Putamen (tissue), 1 donor: Measurements from ENCODE around the gene ATP8B2.
"Not testable (repeated sequence)": the region's sequence is repeated elsewhere in the genome, so short reads cannot be mapped to it uniquely, and the experiment has no call there.

Experiments used
- DNase-seq: peaks from one replicate; pipeline ENCODE4 v3.0.0-alpha.2; 2016; ENCODE audit warnings: low spot score

Gene ATP8B2, protein sequence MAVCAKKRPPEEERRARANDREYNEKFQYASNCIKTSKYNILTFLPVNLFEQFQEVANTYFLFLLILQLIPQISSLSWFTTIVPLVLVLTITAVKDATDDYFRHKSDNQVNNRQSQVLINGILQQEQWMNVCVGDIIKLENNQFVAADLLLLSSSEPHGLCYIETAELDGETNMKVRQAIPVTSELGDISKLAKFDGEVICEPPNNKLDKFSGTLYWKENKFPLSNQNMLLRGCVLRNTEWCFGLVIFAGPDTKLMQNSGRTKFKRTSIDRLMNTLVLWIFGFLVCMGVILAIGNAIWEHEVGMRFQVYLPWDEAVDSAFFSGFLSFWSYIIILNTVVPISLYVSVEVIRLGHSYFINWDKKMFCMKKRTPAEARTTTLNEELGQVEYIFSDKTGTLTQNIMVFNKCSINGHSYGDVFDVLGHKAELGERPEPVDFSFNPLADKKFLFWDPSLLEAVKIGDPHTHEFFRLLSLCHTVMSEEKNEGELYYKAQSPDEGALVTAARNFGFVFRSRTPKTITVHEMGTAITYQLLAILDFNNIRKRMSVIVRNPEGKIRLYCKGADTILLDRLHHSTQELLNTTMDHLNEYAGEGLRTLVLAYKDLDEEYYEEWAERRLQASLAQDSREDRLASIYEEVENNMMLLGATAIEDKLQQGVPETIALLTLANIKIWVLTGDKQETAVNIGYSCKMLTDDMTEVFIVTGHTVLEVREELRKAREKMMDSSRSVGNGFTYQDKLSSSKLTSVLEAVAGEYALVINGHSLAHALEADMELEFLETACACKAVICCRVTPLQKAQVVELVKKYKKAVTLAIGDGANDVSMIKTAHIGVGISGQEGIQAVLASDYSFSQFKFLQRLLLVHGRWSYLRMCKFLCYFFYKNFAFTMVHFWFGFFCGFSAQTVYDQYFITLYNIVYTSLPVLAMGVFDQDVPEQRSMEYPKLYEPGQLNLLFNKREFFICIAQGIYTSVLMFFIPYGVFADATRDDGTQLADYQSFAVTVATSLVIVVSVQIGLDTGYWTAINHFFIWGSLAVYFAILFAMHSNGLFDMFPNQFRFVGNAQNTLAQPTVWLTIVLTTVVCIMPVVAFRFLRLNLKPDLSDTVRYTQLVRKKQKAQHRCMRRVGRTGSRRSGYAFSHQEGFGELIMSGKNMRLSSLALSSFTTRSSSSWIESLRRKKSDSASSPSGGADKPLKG

DNA sequence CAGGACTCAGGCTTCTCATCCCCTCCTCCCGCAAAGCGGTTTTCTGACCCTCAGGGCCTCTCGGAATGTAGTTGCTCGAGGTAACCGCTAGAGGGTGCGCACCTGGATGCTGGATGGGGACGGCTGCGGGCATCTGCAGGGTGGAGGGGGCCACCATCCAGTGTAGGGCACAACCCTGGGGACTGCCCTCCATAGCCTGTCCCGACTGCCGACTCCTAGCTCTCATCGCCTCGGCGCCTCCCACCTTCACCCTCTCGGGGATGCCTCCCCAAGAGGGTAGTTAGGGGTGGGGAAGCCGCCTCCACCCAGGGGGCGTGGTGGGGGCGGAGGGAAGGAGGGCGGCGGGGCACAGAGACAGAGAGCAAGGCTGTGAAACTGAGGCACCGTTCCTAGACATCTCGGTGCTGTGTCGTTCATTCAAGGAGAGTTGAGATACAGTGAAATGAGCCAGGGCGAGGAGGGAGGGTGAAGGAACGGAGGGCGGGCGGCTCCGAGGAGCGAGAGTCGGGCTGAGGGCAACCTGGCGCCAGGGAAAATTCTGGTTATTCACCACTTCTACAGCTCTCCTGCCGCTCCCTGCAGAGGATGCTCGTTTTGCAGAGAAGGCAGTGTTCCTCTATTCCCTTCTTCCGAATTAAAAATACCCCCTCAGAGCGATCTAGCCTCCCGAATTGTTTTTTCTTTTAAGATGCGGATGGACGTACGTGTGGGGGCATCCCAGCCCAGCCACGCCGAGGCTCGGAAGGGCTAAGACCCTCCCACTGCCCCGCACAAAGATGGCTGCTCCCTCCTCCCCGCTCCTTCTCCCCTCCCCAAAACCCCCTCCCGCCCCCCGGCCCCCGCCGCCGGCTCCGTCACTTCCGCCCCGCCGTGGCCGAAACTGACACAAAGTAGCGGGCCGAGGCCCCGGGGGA, at the start of gene ATP8B2:
ATP8B2 (plus strand) TSS at position 857 of the 914 bp plus-strand sequence. CDS start 2,617 bp downstream, outside the sequence.
- DNase-seq = peak; percentile 73

DNA sequence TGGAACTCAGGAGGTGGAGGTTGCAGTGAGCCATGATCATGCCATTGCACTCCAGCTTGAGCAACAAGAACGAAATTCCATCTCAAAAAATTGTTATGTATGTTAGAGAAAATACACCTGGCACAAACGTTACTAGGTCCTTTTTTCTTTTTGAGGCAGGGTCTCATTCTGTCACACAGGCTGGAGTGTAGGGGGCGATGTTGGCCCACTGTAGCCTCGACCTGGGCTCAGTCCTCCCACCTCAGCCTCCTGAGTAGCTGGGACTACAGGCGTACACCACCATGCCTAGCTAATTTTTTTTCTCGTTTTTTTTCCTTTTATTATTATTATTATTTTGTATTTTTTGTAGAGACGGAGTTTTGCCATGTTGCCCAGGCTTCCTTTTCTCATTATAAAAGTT, 48.5 kb upstream of the ATP8B2 start:
- DNase-seq = no peak

DNA sequence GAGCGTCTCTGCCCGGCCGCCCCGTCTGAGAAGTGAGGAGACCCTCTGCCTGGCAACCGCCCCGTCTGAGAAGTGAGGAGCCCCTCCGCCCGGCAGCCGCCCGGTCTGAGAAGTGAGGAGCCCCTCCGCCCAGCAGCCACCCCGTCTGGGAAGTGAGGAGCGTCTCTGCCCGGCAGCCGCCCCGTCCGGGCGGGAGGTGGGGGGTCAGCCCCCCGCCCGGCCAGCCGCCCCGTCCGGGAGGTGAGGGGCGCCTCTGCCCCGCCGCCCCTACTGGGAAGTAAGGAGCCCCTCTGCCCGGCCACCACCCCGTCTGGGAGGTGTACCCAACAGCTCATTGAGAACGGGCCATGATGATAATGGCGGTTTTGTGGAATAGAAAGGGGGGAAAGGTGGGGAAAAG, 37.7 kb upstream of the ATP8B2 start:
- DNase-seq = not testable (repeated sequence)

DNA sequence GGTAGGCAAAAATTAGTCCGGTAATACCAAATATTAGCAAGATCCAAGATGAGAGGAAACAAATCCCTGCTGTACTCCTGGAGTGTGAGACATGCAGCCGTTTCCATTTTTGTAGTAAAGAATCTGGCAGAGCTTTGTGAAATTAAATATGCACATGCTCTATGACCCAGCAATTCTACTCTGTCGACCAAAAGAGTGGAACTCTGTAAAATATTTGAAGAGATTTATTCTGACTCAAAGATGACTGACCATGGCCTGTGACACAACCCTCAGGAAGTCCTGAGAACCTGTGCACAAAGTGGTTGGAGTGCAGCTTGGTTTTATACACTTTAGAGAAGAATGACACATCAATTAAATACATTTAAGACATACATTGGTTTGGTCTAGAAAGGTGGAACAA, 36.7 kb upstream of the ATP8B2 start:
- DNase-seq = no peak

DNA sequence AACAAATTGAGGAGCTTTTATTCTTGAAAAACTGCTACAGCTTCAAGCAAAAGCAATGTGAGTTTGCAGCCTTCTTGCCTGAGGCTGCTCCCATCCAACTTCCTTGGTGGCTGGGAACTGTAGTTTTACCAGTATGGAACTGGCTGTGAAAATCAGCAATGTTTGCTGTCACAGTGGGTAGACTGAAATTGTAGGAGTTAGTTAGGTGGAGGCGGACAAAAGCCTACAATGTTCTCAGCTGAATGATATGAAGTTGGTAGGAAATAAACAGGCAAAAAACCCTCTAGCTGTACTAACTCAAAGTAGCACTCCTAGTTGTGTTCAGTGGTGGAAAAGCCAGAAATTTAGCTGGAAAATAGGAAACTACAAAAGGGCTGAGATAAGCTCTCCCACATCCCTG, 34.4 kb upstream of the ATP8B2 start:
- peak; percentile 61 for DNase-seq

DNA sequence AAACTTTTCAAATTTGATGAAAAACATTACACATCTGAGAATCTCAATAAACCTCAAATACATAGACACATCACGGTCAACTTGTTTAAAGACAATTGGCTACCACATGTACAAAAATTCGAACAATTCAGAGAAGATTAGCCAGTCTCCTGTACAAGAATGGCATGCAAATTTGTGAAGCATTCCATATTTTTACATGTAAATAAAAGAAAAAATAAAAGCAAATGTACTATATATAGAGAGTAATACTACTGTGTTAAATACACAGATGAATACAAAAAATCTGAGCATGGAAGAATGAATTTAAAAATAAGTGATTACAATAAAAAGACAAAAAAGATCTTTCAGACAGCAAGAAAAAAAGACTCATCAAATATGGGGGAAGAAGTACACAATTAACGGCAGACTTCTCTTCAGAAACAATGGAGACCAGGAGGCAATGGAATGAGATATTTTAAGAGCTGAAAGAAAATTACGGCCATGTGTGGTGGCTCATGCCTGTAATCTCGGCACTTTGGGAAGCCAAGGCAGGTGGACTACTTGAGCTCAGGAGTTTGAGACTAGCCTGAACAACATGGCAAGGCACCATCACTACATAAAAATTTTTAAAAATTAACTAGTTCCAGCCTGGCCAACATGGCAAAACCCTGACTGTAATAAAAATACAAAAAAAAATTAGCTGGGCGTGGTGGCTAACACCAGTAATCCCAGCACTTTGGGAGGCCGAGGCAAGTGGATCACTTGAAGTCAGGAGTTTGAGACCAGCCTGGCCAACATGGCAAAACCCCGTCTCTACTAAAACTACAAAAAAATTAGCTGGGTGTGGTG, 29.7 kb upstream of the ATP8B2 start:
- no peak for DNase-seq

DNA sequence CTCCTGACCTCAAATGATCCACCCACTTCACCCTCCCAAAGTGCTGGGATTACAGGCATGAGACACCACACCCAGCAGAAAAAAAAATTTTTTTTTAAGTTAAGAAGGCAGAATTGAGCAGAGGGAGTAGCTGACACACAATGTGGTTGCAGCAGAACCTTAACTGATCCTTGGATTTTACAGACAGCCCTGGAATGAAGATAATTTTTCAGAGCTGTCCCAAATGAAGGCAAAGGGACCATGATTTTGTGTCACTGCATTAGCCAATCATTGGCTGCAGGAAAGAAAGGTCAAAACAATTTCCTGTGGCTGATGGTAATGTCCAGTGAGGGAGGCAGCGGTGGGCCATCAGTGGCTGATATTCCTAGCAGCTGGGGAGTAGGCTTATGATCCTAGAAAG, 23.7 kb upstream of the ATP8B2 start:
- DNase-seq = no peak

DNA sequence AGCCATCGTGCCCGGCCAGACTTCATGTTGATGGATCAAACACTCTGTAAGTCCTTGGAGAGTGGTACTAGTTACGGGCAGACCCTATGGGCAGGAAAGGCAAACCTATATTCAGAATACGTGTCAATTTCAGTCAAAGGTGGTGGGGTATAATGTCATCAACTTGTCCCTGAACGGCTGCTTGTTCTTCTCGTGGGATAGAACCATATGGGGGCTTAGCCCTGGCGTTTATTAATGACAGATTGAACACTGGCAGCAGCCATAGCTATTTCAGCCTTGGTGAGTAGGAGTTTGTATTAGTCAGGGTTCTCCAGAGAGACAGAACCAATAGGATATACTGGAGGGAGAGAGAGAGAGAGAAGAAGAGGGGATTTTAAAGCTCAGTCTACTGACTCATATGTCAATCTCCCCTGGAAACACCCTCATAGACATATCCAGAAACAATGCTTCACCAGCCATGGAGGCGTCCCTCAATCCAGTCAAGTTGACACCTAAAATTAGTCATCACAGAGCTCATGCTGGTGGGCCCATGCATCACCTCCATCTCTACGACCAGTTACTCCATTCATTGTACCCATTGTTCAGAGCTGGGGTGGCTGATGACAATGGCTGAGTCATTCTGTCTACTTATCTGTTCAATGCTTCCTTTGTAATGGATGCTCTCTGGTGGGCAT, 20.5 kb upstream of the ATP8B2 start:
- peak; percentile 80 for DNase-seq

DNA sequence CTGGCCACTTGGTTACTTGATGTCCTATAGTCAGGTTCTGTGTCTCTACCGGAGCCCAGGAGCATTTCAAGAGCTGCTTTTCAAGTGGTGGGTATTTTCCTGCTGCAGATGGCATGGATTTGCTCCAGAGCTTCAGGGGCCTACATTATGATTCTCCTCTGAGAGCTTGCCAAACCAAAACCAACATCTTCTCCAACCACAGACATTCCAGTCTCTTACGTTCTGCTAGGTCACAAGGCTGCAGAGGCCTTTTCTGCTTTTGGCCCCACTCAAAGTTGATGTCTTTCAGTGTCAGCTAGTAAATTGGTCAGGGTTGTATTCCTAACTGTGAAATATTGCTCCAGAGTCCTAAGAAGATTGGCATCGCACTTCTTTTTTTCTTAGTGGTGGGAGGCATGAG, 19.2 kb upstream of the ATP8B2 start:
- no peak for DNase-seq

DNA sequence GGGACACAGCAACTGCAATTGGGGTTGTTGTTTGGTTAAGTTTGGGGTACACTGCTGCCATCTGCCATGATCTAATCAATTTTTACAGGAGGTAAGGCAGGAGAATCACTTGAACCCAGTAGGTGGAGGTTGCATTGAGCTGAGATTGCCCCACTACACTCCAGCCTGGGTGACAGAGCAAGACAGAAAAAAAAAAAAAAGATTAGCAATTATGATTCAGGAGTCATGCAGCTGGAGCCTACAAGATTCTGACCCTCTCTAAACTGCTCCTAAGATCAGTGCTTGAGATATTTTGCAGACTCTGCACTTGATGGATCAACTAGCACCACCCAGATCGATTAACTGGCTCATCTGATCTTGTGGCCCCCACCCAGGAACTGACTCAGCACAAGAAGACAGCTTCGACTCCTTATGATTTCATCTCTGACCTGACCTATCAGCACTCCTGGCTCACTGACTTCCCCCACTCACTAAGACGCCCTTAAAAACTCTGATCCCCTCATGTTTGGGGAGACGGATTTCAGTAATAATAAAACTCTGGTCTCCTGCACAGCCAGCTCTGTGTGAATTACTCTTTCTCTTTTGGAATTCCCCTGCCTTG, 17.6 kb upstream of the ATP8B2 start:
- DNase-seq = not testable (repeated sequence)

DNA sequence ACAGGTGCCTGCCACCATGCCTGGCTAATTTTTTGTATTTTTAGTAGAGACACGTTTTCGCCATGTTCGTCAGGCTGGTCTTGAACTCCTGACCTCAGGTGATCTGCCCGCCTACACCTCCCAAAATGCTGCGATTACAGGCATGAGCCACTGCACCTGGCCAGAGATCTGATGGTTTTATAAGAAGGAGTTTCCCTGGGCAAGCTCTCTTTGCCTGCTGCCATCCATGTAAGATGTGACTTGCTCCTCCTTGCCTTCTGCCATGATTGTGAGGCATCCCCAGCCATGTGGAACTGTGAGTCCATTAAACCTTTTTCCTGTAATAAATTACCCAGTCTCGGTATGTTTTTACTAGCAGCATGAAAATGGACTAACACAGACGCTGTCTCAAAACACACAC, 16.2 kb upstream of the ATP8B2 start:
- DNase-seq = not testable (repeated sequence)

DNA sequence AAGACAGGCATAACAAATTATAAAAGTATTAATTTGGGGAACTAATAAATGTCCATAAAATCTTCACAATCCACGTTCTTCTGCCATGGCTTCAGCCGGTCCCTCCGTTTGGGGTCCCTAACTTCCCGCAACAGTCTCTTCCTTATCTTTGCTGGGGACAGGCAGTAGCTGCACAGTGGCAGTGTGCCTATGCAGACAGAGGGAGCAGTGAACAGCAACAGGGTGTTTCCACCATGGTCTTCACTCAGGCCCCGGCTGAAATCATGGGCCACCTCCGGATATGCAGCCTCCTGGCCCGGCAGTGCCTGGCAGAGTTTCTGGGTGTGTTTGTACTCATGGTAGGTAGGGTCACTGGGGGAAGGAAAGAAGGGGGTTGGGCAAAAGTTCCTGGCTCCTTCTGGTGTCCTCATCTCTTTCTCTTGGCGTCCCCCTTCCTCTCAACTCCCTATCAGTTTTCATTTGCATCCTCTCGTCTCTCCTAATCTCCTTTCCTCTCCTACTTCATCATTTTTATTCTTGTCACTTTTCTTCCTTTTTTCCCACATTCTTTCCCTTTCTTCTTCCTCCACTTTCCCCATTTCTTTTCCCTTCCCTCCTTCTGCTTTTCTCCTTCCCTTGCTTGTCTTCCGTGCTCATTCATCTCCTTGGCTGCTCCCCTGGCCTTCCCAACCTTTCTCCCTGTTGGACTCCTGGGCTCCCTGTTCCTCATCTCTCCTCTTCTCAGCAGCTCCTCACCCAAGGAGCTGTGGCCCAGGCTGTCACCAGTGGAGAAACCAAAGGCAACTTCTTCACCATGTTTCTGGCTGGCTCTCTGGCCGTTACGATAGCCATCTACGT, 12.9 kb upstream of the ATP8B2 start:
- not testable (repeated sequence) for DNase-seq

DNA sequence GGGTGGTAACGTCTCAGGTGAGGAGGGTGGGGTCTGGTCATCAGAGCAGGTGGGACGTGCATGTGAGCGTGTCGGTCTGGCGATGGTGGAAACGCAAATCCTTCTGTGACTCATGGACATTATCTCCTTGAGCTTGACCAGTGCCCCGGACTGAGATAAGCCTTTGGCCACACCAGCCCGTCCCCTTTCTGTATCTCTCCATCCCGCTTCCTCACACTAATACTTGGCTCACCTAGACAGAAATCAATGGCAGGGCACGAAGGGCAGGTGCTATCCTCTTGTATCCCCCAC, 12.3 kb upstream of the ATP8B2 start:
- no peak for DNase-seq

DNA sequence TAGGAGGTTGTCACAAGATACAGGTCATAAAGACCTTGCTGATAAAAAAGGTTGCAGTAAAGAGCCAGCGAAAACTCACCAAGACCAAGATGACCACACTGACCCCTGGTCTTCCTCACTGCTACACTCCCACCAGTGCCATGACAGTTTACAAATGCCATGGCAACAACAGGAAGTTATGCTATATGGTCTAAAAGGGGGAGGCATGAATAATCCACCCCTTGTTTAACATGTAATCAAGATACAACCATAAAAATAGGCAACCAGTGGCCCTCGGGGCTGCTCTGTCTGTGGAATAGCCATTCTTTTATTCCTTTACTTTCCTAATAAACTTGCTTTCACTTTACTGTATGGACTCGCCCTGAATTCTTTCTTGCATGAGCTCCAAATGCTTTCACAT, 11.1 kb upstream of the ATP8B2 start:
- not testable (repeated sequence) for DNase-seq

DNA sequence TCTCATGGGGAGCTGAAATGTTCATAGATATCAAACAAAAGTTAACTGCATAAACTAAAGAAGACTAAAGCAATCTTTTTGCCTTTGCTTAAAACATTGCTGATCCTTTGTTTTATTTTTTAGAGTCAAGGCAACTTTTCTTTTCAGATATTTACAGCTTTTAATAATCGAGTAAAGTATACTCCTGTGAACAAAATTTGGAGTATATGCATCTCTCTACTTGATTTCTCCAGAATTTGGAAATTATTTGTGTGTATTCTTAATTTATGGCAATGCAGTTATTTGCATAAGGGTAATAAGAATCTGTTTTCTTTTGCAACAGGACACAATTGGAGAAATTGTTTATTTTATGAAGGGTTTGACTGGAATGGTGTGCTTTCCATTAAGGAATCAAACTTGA, 8.6 kb upstream of the ATP8B2 start:
- DNase-seq = no peak

DNA sequence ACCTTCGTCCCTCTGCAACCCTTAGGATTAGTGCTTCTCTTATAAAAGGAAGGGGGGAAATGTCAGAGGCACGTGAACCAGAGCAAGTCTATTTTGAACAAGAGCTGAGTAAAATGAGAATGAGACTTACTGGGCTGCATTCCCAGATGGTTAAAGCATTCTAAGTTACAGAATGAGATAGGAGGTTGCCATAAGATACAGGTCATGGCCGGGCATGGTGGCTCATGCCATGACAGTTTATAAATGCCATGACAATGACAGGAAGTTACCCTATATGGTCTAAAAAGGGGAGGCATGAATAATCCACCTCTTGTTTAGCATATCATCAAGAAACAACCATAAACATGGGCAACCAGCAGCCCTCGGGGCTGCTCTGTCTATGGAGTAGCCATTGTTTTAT, 6.9 kb upstream of the ATP8B2 start:
- DNase-seq = no peak

DNA sequence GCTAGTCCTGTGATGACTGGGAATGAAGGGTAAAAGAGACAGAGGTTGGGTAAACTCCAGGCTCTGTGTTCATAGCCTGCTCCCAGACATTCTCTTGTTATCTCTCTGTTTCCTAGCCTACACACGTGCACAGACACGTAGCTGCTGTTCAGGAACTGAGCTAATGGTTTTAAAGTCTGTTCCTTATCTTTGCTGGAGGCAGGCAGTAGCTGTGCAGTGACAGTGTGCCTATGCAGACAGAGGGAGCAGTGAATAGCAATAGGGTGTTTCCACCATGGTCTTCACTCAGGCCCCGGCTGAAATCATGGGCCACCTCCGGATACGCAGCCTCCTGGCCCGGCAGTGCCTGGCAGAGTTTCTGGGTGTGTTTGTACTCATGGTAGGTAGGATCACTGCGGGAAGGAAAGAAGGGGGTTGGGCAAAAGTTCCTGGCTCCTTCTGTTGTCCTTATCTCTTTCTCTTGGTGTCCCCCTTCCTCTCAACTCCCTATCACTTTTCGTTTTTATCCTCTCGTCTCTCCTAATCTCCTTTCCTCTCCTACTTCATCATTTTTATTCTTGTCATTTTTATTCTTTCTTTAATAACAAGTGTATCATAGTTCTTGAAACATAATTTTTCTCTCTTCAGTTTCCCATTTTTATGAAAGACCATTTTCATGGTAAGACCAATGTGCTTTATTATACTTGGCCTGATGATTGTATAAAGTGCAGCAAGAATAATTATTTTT, 4.3 kb upstream of the ATP8B2 start, which contains the start of gene AQP10:
AQP10 (plus strand) TSS at position 212 of the 727 bp plus-strand sequence; CDS start at position 275, 63 bp downstream.
- DNase-seq = no peak

DNA sequence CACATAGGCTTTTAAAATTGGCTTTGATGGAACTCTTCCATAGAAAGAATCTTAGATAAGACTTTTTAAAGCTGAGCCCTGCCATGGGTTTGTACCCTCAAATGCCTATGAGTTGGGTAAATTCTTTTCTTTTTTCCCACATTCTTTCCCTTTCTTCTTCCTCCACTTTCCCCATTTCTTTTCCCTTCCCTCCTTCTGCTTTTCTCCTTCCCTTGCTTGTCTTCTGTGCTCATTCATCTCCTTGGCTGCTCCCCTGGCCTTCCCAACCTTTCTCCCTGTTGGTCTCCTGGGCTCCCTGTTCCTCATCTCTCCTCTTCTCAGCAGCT, 3.8 kb upstream of the ATP8B2 start:
- DNase-seq = not testable (repeated sequence)
